Hepatocyte (in vitro differentiated cells): ENCODE data around the gene PPP1CA. TPM values are rescaled to one million over a fixed set of nuclear protein-coding genes. Genes with fewer than 3 reads are reported as not detected.

Experiments
- DNase-seq: peaks from one replicate; pipeline ENCODE4 v3.0.0-alpha.2; 2016; ENCODE audit warnings: low spot score
- H2AFZ ChIP-seq: fragments of 200-600 bp; sonication (generic); 2 replicates; pipeline ENCODE4 v1.6.0; 2016; ENCODE audit warnings: antibody characterized with exemption, mild to moderate bottlenecking
- H3K27ac ChIP-seq: fragments of 200-600 bp; sonication (generic); 2 replicates; pipeline ENCODE4 v1.5.1; 2016; ENCODE audit warnings: mild to moderate bottlenecking
- H3K27me3 ChIP-seq: fragments of 200-600 bp; sonication (generic); 2 replicates; pipeline ENCODE4 v1.6.1; 2016
- H3K36me3 ChIP-seq: fragments of 200-600 bp; sonication (generic); replicated peaks from 2 replicates; pipeline ENCODE4 v1.5.1; 2016; ENCODE audit warnings: low read depth; ENCODE audit not compliant: insufficient read depth
- H3K4me1 ChIP-seq: fragments of 200-600 bp; sonication (generic); 2 replicates; pipeline ENCODE4 v1.5.1; 2016; ENCODE audit warnings: mild to moderate bottlenecking, moderate library complexity; ENCODE audit not compliant: insufficient read depth
- H3K4me2 ChIP-seq: fragments of 200-600 bp; sonication (generic); 2 replicates; pipeline ENCODE4 v1.6.0; 2016
- H3K4me3 ChIP-seq: fragments of 200-600 bp; sonication (generic); 2 replicates; pipeline ENCODE4 v1.5.1; 2016; ENCODE audit warnings: mild to moderate bottlenecking
- H3K79me2 ChIP-seq: fragments of 200-600 bp; sonication (generic); 2 replicates; pipeline ENCODE4 v1.6.0; 2017; ENCODE audit warnings: mild to moderate bottlenecking
- H3K9me2 ChIP-seq: fragments of 200-600 bp; sonication (generic); replicated peaks from 2 replicates; pipeline ENCODE4 v1.6.0; 2017; ENCODE audit warnings: mild to moderate bottlenecking; ENCODE audit not compliant: insufficient read depth
- H3K9me3 ChIP-seq: fragments of 200-600 bp; sonication (generic); 2 replicates; pipeline ENCODE4 v1.5.1; 2016; ENCODE audit warnings: low read depth, mild to moderate bottlenecking
- H4K20me1 ChIP-seq: fragments of 200-600 bp; sonication (generic); 2 replicates; pipeline ENCODE4 v1.6.0; 2016; ENCODE audit warnings: mild to moderate bottlenecking; ENCODE audit not compliant: insufficient read depth, poor library complexity, severe bottlenecking
- EZH2 ChIP-seq: fragments of 200-600 bp; sonication (generic); IDR thresholded peaks from 2 replicates; pipeline ENCODE4 v1.6.1; 2016; ENCODE audit warnings: antibody characterized with exemption, mild to moderate bottlenecking, borderline replicate concordance
- EZH2phosphoT487 ChIP-seq: fragments of 200-600 bp; sonication (generic); IDR thresholded peaks from one replicate; pipeline ENCODE4 v1.6.1; 2018; ENCODE audit warnings: antibody characterized with exemption, mild to moderate bottlenecking, low read depth, moderate library complexity; ENCODE audit not compliant: unreplicated experiment, severe bottlenecking
- WGBS: methylation state at CpG from one replicate; pipeline ENCODE4 v1.1.6; 2016; ENCODE audit warnings: low lambda C conversion rate; ENCODE audit errors: missing lambda C conversion rate; 5-methylcytosine and 5-hydroxymethylcytosine counted together
- polyA plus RNA-seq: library from polyadenylated mRNA; unstranded; fragments of >200 nt; fragmentation: Nextera tagmentation; extraction: Ambion mirVana; gene quantifications from 2 replicates; pipeline ENCODE4 v1.2.1, GENCODE V29; 2016
- total RNA-seq: library from RNA; depleted of rRNA; stranded (reverse); fragments of >200 nt; gene quantifications from 2 replicates; pipeline ENCODE4 v1.2.3, GENCODE V29; 2014
- TF ChIP-seq, protein P1 (sequence below): fragments of 200-600 bp; sonication (generic); IDR thresholded peaks from 2 replicates; pipeline ENCODE4 v1.5.1; 2016; ENCODE audit warnings: antibody characterized with exemption, mild to moderate bottlenecking; ENCODE audit not compliant: poor library complexity

The PPP1CA gene
- total and polyA plus RNA-seq, 2 experiments from 2014 or later, result 146 to 242 TPM

DNA sequence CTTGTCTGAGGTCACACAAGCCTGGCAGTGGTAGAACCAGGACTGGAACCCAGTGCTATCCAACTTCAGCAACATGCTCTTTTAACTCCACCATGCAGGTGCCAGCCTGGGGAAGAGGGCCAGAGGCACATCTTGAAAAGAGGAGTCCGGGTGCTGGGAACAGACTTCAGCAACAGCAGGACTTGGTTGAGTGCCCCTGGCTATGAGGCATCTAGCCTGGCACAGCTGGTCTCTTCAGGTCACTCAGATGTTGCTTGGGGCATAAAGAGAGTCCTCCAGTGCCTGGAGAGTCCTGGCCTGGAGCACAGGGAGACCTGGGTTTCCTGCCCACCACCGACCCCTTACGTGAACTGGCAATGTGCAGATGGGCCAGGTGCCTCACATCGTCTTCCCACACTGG is 23.1 kb downstream of the PPP1CA start:
- H3K4me3 ChIP-seq, result no peak overlapping the region
- no peaks in the 10 kb centered on the region for H3K9me3 ChIP-seq
- no peak for DNase-seq
- no peaks in the 10 kb centered on the region for H3K36me3 ChIP-seq
- no peaks in the 10 kb centered on the region for H3K9me2 ChIP-seq
- WGBS, result 84% methylated on average over 4 of the region's 4 CpGs
- H2AFZ ChIP-seq, result no peak overlapping the region
- H3K79me2 ChIP-seq, result peaks cover under 1% of the 10 kb centered on the region
- H3K27me3 ChIP-seq, result no peaks in the 10 kb centered on the region
- H3K4me1 ChIP-seq, result peaks cover 34% of the 10 kb centered on the region
- H4K20me1 ChIP-seq, result no peaks in the 10 kb centered on the region
- H3K27ac ChIP-seq, result no peak overlapping the region
- TF ChIP-seq EZH2 (no peak), EZH2phosphoT487 (no peak)
- TF ChIP-seq, protein P1, sequence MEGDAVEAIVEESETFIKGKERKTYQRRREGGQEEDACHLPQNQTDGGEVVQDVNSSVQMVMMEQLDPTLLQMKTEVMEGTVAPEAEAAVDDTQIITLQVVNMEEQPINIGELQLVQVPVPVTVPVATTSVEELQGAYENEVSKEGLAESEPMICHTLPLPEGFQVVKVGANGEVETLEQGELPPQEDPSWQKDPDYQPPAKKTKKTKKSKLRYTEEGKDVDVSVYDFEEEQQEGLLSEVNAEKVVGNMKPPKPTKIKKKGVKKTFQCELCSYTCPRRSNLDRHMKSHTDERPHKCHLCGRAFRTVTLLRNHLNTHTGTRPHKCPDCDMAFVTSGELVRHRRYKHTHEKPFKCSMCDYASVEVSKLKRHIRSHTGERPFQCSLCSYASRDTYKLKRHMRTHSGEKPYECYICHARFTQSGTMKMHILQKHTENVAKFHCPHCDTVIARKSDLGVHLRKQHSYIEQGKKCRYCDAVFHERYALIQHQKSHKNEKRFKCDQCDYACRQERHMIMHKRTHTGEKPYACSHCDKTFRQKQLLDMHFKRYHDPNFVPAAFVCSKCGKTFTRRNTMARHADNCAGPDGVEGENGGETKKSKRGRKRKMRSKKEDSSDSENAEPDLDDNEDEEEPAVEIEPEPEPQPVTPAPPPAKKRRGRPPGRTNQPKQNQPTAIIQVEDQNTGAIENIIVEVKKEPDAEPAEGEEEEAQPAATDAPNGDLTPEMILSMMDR, result no peak
- no peak overlapping the region for H3K4me2 ChIP-seq

DNA sequence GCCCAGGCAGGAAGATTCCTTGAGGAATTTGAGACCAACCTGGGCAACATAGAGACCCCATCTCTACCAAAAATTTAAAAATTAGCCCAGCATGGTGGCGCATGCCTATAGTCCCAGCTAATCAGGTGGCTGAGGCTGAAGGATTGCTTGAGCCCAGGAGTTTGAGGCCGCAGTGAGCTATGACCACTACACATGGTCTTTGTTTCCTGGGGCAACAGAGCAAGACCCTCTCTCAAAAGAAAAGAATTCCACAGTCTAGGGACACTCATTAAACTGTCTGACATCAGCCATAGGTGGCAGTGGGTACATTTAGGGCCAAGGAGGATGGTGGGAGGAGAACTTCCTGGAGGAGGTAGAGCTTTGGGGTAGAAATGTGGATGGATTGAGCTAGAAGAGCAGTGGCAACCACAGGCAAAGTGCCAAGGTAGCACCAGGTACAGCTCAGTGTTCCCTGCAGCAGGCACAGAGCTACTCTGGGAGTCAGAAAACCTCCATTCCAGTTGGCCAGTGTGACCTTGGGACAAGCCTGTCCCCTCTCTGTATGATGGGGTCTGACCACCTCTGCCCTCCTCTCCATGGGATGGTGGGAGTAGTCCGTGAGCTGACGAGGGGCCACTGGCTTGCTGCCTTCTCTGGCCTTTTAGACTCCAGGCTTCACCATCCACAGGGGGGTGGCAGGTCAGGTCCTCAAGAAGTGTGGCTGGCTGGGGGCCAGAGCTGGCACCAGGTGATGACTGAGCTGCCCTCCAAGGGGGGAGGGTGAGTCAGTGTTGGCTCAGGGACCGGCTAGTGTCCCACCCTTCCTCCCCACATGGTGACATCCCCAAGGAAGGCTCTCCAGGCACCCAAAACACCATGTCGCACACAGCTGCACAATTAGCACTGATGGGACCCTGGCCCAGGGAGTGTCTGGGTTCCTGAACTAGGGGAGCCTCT is 24.5 kb downstream of the PPP1CA start:
- 87% methylated on average over 6 of the region's 6 CpGs for WGBS
- Histone ChIP-seq H3K9me2 (no peaks in the 10 kb centered on the region), H3K79me2 (peaks cover 6% of the 10 kb centered on the region), H3K27ac (peak overlapping the region; percentile 99), H3K36me3 (no peaks in the 10 kb centered on the region), H3K4me3 (no peak overlapping the region), H3K27me3 (no peaks in the 10 kb centered on the region), H3K4me1 (peaks cover 37% of the 10 kb centered on the region), H2AFZ (no peak overlapping the region), H4K20me1 (no peaks in the 10 kb centered on the region), H3K9me3 (no peaks in the 10 kb centered on the region), H3K4me2 (peak overlapping the region; percentile 91)
- TF ChIP-seq EZH2phosphoT487, result no peak
- TF ChIP-seq EZH2, result no peak
- TF ChIP-seq, protein P1, result no peak
- no peak for DNase-seq

DNA sequence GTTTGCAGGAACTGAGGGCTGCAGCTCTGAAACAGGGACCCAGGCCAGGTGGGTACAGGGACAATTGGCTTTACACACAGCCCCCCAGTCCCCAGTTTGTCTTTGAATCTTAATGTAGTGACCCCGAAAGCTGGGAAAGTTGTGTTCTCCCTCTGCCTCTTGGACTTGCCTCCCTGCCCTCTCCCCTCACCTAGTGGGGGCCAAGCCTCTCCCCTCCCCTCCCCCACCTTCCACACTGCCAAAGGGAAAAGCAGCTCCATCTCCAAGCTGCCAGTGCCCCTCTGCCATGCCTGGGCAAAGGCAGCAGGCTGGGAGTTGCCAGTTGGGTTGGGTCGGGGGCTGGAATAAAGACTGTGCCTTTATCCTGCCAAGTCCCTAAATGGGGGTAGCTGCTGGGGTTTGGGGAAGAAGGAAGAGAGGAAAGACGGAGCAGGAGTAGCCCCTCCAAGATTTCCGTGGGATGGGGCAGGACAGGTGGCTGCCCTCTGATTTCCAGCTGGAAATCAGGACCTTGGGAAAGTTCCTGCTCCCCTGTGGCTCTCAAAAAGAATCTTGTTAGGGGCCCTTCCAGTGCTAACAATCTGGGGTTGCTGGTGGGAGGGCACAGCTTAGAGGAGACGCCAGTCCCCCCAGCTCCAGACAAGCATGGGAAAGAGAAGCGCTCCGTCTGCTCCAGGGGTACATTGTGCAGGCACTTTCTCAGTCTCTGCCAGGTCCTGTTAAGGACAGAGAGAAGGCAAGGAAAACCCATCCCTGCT is 25.4 kb downstream of the PPP1CA start:
- no peak for DNase-seq
- Histone ChIP-seq H3K9me2 (no peaks in the 10 kb centered on the region), H3K36me3 (no peaks in the 10 kb centered on the region), H3K4me1 (peaks cover 46% of the 10 kb centered on the region), H3K27ac (peak overlapping the region; percentile 99), H4K20me1 (no peaks in the 10 kb centered on the region), H2AFZ (no peak overlapping the region), H3K9me3 (no peaks in the 10 kb centered on the region), H3K4me2 (peak overlapping the region; percentile 91), H3K27me3 (no peaks in the 10 kb centered on the region), H3K4me3 (no peak overlapping the region), H3K79me2 (peaks cover 13% of the 10 kb centered on the region)
- 60% methylated on average over 7 of the region's 7 CpGs for WGBS
- TF ChIP-seq EZH2 (no peak), EZH2phosphoT487 (no peak)
- TF ChIP-seq, protein P1, result no peak
